Upper lobe of left lung (tissue), 4 donors: Measurements from ENCODE around the gene MX2.

Experiments used
- CTCF ChIP-seq, 6 experiments: fragments of 450-650 bp in 4 of 6; fragments of 200-600 bp in 2 of 6; sonication (generic) in 2 of 6; IDR thresholded peaks; one replicate each; pipeline ENCODE4 v1.5.1; 2016 to 2019; ENCODE audit warnings: antibody characterized with exemption in 6 of 6
- EP300 ChIP-seq, 4 donors: sonication (generic); formaldehyde crosslinking; IDR thresholded peaks; one replicate each; pipeline ENCODE4 v1.5.1; 2017; ENCODE audit warnings: antibody characterized with exemption in 4 of 4, control low read depth in 2 of 4
- POLR2A ChIP-seq, 4 donors: fragments of 450-650 bp; IDR thresholded peaks; one replicate each; pipeline ENCODE4 v1.5.1; 2016 to 2017; ENCODE audit warnings: antibody characterized with exemption in 4 of 4, mild to moderate bottlenecking in 2 of 4
- POLR2AphosphoS5 ChIP-seq, 2 donors: sonication (generic); formaldehyde crosslinking; IDR thresholded peaks; one replicate each; pipeline ENCODE4 v1.5.1; 2017; ENCODE audit warnings: antibody characterized with exemption in 2 of 2

- TF ChIP-seq CTCF (IDR thresholded peaks at IDR 0.05) (no peak), POLR2A (IDR thresholded peaks at IDR 0.05) (no peak), EP300 (IDR thresholded peaks at IDR 0.05) (no peak), POLR2AphosphoS5 (IDR thresholded peaks at IDR 0.05) (no peak)
Observed at GRCh38 chr21:41316200-41317062, 45.4 kb upstream of the MX2 start, which contains the start of gene FAM3B.
